Right ventricle myocardium inferior (tissue), 1 donor: Measurements from ENCODE around the gene SLC16A10. TPM values are rescaled to one million over a fixed set of nuclear protein-coding genes. Genes with fewer than 3 reads are reported as not detected.
"Not testable (repeated sequence)": the region's sequence is repeated elsewhere in the genome, so short reads cannot be mapped to it uniquely, and the experiment has no call there.

Experiments used
- ATAC-seq: fragments of 200-7000 bp; cut with Tn5 transposase; one replicate; pipeline ENCODE4 v1.9.1; 2020; ENCODE audit warnings: mild to moderate bottlenecking, moderate library complexity
- DNase-seq: peaks from one replicate; pipeline ENCODE4 v3.0.0; 2021; ENCODE audit errors: missing footprints
- intact Hi-C: fragments of 100-400 bp; cut with DNase I; formaldehyde crosslinking; loops from one replicate; pipeline ENCODE4 v1.11.0; 2022
- total RNA-seq: library from RNA; stranded (reverse); fragmentation: NEBNext Ultra II Directional; extraction: Animal tissue kit (Norgen Biotek cat#: 25700); gene quantifications from one replicate; pipeline ENCODE4 v1.2.1, GENCODE V29; 2021
- donor health status: DM: no; HTN: yes; CAD: no; lungs with severe emphysema.

SLC16A10 gene
- total RNA-seq, 1 donor from 2014 or later = 12.1 TPM

- intact Hi-C loops = no loop called here
- ATAC-seq = no peak
Observed at GRCh38 chr6:111121789-111122350, 34.6 kb downstream of the SLC16A10 start.

GRCh38 chr6:111122458-111123286, 35.4 kb downstream of the SLC16A10 start:
- no peak for ATAC-seq
- DNase-seq = no peak
- intact Hi-C loops = no loop called here

More at GRCh38 chr6:111121789-111122350, 34.6 kb downstream of the SLC16A10 start:
- DNase-seq = no peak

- DNase-seq (no peak), ATAC-seq (no peak)
- intact Hi-C loops = no loop called here
Observed at GRCh38 chr6:111124406-111124805, 37.1 kb downstream of the SLC16A10 start.

DNA sequence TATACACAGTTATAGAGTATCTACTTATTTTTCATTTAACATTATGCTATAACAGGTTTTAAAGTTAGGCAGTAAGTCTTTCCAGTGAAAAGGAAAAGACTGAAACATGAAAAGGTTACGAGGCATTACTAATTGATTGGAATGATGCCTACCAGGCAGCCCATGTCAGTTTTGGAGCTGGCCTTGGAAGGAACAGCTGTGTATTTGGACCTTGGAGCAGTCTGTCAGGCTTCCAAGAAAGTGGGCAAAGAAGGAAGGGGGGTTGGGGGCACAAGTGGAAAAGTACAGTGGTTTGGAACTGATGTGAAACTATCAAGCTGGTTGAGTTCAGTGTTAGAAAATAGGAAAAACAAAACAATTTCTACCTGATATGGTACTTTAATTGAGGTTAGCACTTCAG, 41.7 kb downstream of the SLC16A10 start:
- intact Hi-C loops = no loop called here
- DNase-seq = no peak

DNA sequence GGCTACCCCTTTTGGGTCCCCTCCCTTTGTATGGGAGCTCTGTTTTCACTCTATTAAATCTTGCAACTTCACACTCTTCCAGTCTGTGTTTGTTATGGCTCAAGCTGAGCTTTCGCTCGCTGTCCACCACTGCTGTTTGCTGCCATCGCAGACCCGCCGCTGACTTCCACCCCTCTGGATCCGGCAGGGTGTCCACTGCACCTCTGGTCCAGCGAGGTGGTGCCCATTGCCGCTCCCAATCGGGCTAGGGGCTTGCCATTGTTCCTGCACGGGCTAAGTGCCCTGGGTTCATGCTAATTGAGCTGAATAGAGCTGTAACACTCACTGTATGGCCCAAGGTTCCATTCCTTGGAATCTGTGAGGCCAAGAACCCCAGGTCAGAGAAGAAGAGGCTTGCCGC, 43.7 kb downstream of the SLC16A10 start:
- intact Hi-C loops, ATAC-seq, DNase-seq: not testable (repeated sequence)

More for the DNA sequence above, 41.7 kb downstream of the SLC16A10 start:
- ATAC-seq = peak; percentile 80

DNA sequence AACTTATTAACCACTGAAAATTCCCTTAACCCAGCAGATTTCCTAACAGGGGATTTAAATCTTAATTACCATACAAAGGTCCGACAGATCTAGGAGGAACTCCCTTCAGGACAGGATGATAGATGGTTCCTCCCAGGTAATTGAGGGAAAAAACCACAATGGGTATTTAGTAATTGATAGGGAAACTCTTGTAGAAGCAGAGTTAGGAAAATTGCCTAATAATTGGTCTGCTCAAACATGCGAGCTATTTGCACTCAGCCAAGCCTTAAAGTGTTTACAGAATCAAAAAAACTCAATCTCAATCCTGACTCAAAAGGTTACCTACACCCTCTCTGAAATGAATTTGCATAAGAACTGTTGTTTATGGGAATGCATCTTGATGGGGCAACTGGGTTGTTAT, 45.4 kb downstream of the SLC16A10 start:
- ATAC-seq, DNase-seq, intact Hi-C loops: not testable (repeated sequence)

DNA sequence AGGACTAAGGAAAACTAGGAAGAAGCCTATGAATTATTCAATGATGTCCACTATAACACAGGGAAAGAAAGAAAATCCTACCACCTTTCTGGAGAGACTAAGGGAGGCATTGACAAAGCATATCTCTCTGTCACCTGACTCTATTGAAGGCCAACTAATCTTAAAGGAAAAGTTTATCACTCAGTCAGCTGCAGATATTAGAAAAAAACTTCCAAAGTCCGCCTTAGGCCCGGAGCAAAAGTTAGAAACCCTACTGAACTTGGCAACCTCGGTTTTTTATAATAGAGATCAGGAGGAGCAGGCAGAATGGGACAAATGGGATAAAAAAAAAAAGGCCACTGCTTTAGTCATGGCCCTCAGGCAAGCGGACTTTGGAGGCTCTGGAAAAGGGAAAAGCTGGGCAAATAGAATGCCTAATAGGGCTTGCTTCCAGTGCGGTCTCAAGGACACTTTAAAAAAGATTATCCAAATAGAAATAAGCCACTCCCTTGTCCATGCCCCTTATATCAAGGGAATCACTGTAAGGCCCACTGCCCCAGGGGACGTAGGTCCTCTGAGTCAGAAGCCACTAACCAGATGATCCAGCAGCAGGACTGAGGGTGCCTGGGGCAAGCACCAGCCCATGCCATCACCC, 47.0 kb downstream of the SLC16A10 start:
- ATAC-seq, DNase-seq, intact Hi-C loops: not testable (repeated sequence)

GRCh38 chr6:111137489-111138093, 50.3 kb downstream of the SLC16A10 start:
- ATAC-seq, intact Hi-C loops, DNase-seq: not testable (repeated sequence)

DNA sequence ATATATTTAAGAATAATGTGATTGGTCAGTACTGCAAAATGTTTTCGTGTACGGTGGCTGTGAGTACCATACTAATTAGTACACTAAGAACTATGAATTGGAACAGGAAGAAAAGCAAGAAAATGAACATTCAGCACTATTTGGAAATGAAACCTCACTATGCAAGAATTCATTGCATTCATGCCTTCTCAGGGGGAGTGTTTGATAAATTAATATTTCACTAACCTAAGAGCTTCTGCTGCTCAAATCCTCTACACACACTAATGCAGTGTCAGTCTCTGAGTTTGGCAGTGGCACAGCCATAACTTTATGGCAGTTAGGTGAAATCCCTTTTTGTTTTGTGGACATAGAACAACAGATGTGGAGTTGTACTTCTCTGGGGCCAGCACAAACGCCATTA, 60.1 kb downstream of the SLC16A10 start:
- ATAC-seq (no peak), DNase-seq (no peak)
- intact Hi-C loops = no loop called here

GRCh38 chr6:111148110-111148509, 60.8 kb downstream of the SLC16A10 start:
- ATAC-seq (no peak), DNase-seq (no peak)
- intact Hi-C loops = no loop called here

- DNase-seq = no peak
- no peak for ATAC-seq
- intact Hi-C loops = no loop called here
Observed at GRCh38 chr6:111150577-111150976, 63.3 kb downstream of the SLC16A10 start.

DNA sequence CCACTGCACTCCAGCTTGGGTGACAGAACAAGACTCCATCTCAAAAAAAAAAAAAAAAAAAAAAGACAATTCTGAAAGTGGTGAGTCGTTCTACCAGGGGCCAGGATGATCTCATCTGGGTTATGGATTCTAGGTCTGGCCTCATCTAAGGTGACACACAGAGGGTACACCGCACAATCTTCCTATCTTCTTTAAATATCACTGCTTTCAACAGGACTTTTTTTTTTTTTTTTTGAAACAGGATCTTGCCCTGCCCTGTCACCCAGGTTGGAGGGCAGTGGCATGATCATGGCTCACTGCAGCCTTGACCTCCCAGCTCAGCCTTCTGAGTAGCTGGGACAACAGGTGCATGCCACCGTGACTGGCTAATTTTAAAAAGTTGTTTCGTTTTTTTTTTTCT, 67.7 kb downstream of the SLC16A10 start:
- DNase-seq = no peak
- ATAC-seq = no peak
- intact Hi-C loops = no loop called here

DNA sequence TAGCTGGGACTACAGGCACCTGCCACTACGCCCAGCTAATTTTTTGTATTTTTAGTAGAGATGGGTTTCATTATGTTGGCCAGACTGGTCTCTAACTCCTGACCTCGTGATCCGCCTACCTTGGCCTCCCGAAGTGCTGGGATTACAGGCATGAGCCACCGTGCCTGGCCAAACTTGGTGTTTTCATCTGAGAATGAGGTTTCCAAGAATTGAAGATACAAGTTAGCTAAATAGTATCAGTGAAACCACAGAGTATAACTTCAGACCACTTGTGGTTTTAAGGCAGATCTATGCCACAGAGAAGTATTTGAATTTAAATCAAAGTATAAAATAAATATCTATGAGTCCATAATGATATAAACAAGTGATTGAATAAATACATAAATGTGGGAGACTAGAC, 70.1 kb downstream of the SLC16A10 start:
- intact Hi-C loops = no loop called here
- DNase-seq = no peak
- no peak for ATAC-seq

DNA sequence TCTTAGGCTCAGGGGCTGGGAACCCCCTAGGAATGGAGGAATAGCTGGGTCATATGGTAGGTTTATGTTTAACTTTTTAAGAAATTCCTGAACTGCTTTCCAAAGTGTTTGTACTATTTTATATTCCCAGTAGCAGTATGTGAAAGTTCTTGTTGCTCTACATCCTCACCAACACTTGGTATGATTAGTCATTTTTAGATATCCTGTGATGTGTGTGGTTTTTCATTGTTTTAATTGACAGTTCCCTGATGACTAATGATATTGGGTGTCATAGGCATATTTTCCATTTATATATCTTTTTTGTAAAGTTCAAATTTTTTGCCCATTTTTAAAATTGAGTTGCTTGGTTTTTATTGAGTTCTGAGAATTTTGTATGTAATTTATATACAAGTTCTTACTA, 72.3 kb downstream of the SLC16A10 start:
- DNase-seq (no peak), ATAC-seq (no peak)
- intact Hi-C loops = no loop called here

DNA sequence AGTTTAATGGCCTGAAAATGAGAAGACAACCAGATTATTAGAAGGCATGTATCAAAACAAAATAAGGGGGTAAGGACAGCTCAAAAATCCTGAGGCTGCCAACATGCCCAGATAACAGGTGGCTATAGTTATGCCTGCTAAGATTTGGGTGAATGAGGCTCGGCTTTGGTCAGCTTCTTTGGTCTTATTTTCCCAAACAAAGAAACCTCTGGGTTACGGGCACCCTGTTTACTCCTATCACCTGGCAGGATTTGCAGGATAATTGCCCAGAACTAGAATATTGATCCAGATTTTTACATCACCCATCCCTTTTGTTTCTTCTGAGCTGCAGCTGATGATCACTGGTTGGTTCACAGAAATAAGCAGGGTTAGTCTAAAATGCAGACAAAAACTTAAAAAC, 74.3 kb downstream of the SLC16A10 start:
- no peak for ATAC-seq
- DNase-seq = no peak
- intact Hi-C loops = no loop called here

DNA sequence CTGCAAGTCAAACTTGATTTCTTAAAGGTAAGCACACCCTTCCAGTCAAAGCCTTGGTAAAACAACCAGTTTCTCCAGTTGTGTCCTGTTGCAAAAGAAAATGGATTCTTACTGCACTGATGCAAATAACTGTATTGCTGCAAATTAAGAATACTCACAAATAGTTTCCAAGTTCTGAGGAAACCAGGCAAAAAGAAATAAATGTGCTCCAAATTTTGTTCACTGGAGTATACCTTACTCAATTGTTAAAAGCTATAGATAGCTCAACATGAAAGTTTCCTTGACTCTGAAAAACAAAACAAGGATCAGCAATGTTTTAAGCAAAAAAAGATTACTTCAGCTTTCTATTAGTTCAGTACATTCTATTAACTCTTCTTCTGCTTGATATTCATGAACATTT, 75.2 kb downstream of the SLC16A10 start:
- intact Hi-C loops = no loop called here
- DNase-seq (no peak), ATAC-seq (no peak)

GRCh38 chr6:111171577-111172400, 84.5 kb downstream of the SLC16A10 start:
- intact Hi-C loops = no loop called here
- ATAC-seq = no peak

GRCh38 chr6:111172563-111172962, 85.3 kb downstream of the SLC16A10 start:
- no peak for ATAC-seq
- DNase-seq = no peak
- intact Hi-C loops = no loop called here

More at GRCh38 chr6:111171577-111172400, 84.5 kb downstream of the SLC16A10 start:
- no peak for DNase-seq

DNA sequence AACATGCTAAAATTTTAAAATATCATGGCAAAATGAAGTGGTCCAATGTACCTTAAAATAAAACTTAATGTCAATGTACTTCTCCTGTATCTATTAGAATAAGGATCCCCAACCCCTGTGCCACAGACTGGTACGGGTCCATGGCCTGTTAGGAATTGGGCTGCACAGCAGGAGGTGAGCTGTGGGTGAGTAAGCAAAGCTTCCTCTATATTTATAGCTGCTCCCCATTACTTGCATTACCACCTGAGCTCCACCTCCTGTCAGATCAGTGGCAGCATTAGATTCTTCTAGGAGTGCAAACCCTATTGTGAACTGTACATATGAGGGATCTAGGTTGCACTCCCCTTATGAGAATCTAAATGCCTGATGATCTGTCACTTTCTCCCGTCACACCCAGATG, 86.0 kb downstream of the SLC16A10 start:
- intact Hi-C loops = no loop called here
- DNase-seq (no peak), ATAC-seq (no peak)
